Lung (tissue), 12 donors: ENCODE measurements around the gene FBLIM1. TPM values are rescaled to one million over a fixed set of nuclear protein-coding genes. Genes with fewer than 3 reads are reported as not detected.
A peak's percentile ranks its signal among the peaks of the same experiment; 100 is the strongest.

Experiments used
- ATAC-seq: fragments of 200-7000 bp; cut with Tn5 transposase; one replicate; pipeline ENCODE4 v1.9.1; 2020; ENCODE audit warnings: moderate number of reproducible peaks; ENCODE audit not compliant: insufficient read depth, low FRiP score
- DNase-seq, 3 donors: peaks; one replicate each; pipeline ENCODE4 v3.0.0-alpha.2; 2013 to 2017
- H3K27ac ChIP-seq, 2 donors: one replicate each; pipeline ENCODE4 v1.5.1; 2013; ENCODE audit warnings: mild to moderate bottlenecking in 2 of 2, moderate library complexity in 2 of 2, control low read depth in 1 of 2, inconsistent platforms in 1 of 2, low read depth in 1 of 2, low read length in 1 of 2
- H3K27me3 ChIP-seq, 3 donors: one replicate each; pipeline ENCODE4 v1.5.1; 2013; ENCODE audit warnings: low read length in 2 of 3; ENCODE audit not compliant: control insufficient read depth in 3 of 3, insufficient read depth in 3 of 3
- H3K36me3 ChIP-seq, 4 donors: one replicate each; pipeline ENCODE4 v1.5.1; 2013; ENCODE audit warnings: low read length in 4 of 4, mild to moderate bottlenecking in 1 of 4, moderate library complexity in 1 of 4; ENCODE audit not compliant: control insufficient read depth in 4 of 4, insufficient read depth in 4 of 4
- H3K4me1 ChIP-seq, 5 donors: one replicate each; pipeline ENCODE4 v1.5.1; 2013; ENCODE audit warnings: low read length in 5 of 5, mild to moderate bottlenecking in 2 of 5, moderate library complexity in 1 of 5; ENCODE audit not compliant: control insufficient read depth in 5 of 5, insufficient read depth in 5 of 5
- H3K4me3 ChIP-seq: one replicate; pipeline ENCODE4 v1.5.1; 2013; ENCODE audit warnings: mild to moderate bottlenecking, control low read depth, moderate library complexity
- H3K9ac ChIP-seq, 2 donors: one replicate each; pipeline ENCODE4 v1.5.1; 2013; ENCODE audit warnings: low read length in 2 of 2, control low read depth in 1 of 2; ENCODE audit not compliant: insufficient read depth in 1 of 2
- H3K9me3 ChIP-seq, 4 donors: one replicate each; pipeline ENCODE4 v1.5.1; 2013; ENCODE audit warnings: low read length in 3 of 4, mild to moderate bottlenecking in 1 of 4, moderate library complexity in 1 of 4; ENCODE audit not compliant: control insufficient read depth in 4 of 4, insufficient read depth in 3 of 4
- CTCF ChIP-seq: IDR thresholded peaks from 2 replicates; pipeline ENCODE4 v1.5.1; 2012; ENCODE audit warnings: mild to moderate bottlenecking; ENCODE audit errors: control extremely low read depth, extremely low read depth
- WGBS, 2 donors: extraction: QIAGEN DNeasy Blood & Tissue Kit; methylation state at CpG; one replicate each; pipeline ENCODE4 v1.1.7; 2013; 5-methylcytosine and 5-hydroxymethylcytosine counted together
- polyA plus RNA-seq, 2 donors: library from polyadenylated mRNA; stranded (reverse); fragments of 200-250 nt; gene quantifications; one replicate each; pipeline ENCODE4 v1.2.1, GENCODE V29; 2013
- total RNA-seq, 2 donors: library from RNA; depleted of rRNA in 1 of 2; stranded (reverse); fragments of >200 nt in 1 of 2; gene quantifications; one replicate each; pipeline ENCODE4 v1.2.1, GENCODE V29; 2014 to 2021
- donor health status: control.
- donor health status: control.
- donor health status: Bipolar disorder and iron deficiency.
- donor health status: healthy.
- donor health status: DM: yes; HTN: yes; CAD: no.

FBLIM1 gene
- total and polyA plus RNA-seq, 4 donors: 15.8 to 55.0 (median 31.8) TPM

- H3K9ac ChIP-seq: no peak overlapping the region
- peaks cover 0 to 20% (median 11%) of the 10 kb centered on the region in 5 donors for H3K4me1 ChIP-seq
- 79 to 85% methylated on average over 4 of the region's 4 CpGs for WGBS, 2 donors
- H3K27me3 ChIP-seq: no peaks in the 10 kb centered on the region
- DNase-seq (no peak), ATAC-seq (no peak)
- no peak overlapping the region for H3K27ac ChIP-seq
- H3K9me3 ChIP-seq: no peaks in the 10 kb centered on the region
- H3K4me3 ChIP-seq: no peak overlapping the region
- TF ChIP-seq CTCF: no peak
- no peaks in the 10 kb centered on the region for H3K36me3 ChIP-seq
Observed at GRCh38 chr1:15755646-15756040, 3.0 kb upstream of the FBLIM1 start.

- no peak for TF ChIP-seq CTCF
- ATAC-seq (no peak), DNase-seq (peak in 2 of 3 donors; percentile 32 to 36)
- H3K9me3 ChIP-seq: no peaks in the 10 kb centered on the region
- H3K36me3 ChIP-seq: no peaks in the 10 kb centered on the region
- WGBS, 2 donors: 30 to 43% methylated on average over 21 of the region's 21 CpGs
- no peak overlapping the region for H3K4me3 ChIP-seq
- H3K27ac ChIP-seq: no peak overlapping the region
- H3K9ac ChIP-seq: no peak overlapping the region
- H3K27me3 ChIP-seq: no peaks in the 10 kb centered on the region
- peaks cover 0 to 28% (median 11%) of the 10 kb centered on the region in 5 donors for H3K4me1 ChIP-seq
Observed at GRCh38 chr1:15756143-15757015, 2.2 kb upstream of the FBLIM1 start.

- 63 to 78% methylated on average over 9 of the region's 9 CpGs for WGBS, 2 donors
- DNase-seq: no peak
- Histone ChIP-seq H3K9ac (no peak overlapping the region), H3K4me3 (no peak overlapping the region), H3K4me1 (peaks cover 0 to 34% (median 11%) of the 10 kb centered on the region in 5 donors), H3K36me3 (no peaks in the 10 kb centered on the region), H3K27me3 (no peaks in the 10 kb centered on the region), H3K9me3 (no peaks in the 10 kb centered on the region), H3K27ac (peak overlapping the region in 1 of 2 donors; percentile 20)
- TF ChIP-seq CTCF: no peak
- ATAC-seq: no peak
Observed at GRCh38 chr1:15757016-15757543, 1.5 kb upstream of the FBLIM1 start.
